SK-N-DZ (cell line): ENCODE data around the gene OLIG1.

Experiments used
- DNase-seq: peaks from one replicate; pipeline ENCODE4 v3.0.0-alpha.2; 2015; ENCODE audit warnings: low spot score

Gene OLIG1

DNA sequence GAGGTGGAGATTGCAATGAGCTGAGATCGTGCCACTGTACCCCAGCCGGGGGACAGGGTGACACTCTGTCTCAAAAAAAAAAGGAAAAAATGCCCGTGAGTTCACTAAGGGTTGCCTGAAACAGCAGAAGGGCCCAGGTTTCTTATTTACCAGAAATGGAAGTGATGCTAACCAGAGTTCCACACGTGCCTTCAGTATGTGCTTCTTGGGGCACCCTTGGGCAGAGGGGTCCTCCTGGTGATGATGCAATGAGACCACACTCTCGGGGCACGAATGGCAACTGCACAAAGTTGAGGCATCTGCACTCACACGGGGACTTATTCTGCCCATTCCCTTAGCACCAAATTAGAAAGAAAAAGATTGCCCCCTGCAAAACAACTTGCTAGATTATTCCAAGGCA lies 29.2 kb downstream of the OLIG1 start:
- DNase-seq = no peak

DNA sequence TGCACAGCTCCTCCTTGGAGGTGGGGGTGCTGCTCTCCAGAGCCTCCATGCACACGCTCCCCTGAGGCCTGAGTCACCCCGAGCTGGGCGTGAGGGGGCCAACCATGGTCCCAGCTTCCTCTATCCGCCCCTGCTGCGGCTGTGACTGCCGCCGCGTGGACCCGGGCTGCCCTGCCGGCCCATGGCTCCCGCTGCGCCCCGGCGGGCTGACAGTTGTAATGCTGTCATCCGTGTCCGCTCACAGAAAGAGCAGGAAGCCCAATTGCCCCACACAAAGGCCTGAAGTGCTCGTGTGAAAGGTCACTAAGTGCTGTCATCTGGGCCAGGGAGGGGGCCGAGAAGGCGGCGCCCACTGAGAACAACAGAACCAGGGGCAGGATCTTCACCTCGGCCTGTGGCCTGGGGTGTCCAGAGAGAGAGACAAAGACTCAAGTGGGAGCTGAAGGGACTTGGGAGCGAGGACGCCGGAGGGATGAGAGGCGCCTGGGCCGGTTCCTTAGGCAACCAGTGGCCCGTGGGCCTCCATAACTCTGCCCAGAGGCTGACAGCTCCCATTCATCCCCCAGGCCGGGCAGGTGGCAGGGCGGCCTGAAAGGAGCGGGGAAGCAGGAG lies 31.5 kb downstream of the OLIG1 start:
- no peak for DNase-seq

DNA sequence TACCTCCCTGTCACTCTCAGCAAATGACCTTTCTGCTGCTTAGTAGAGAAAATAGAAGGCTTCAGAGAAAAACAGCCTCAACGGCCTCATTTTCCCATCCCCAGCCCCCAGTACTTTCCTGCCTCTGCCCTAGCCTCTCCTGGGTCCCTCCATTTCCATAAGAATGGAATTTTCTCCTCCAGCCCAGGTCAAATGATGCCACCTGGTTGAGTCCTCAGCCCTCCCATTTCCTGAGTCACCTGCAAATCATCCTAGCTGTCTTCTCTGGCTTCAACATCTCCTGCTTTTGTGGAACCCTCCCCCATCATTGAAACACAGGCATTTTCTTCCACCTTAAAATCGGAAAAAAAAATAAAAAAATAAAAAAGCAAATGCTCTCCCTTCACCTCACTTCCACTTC lies 35.1 kb downstream of the OLIG1 start:
- DNase-seq = no peak

GRCh38 chr21:33108228-33108627 lies 38.3 kb downstream of the OLIG1 start:
- DNase-seq = no peak

GRCh38 chr21:33109574-33110339 lies 39.8 kb downstream of the OLIG1 start:
- no peak for DNase-seq

GRCh38 chr21:33110340-33110715 lies 40.4 kb downstream of the OLIG1 start:
- DNase-seq = no peak

- no peak for DNase-seq
Measured at GRCh38 chr21:33111577-33111976, 41.6 kb downstream of the OLIG1 start.

- no peak for DNase-seq
Measured at GRCh38 chr21:33112151-33112550, 42.2 kb downstream of the OLIG1 start.

DNA sequence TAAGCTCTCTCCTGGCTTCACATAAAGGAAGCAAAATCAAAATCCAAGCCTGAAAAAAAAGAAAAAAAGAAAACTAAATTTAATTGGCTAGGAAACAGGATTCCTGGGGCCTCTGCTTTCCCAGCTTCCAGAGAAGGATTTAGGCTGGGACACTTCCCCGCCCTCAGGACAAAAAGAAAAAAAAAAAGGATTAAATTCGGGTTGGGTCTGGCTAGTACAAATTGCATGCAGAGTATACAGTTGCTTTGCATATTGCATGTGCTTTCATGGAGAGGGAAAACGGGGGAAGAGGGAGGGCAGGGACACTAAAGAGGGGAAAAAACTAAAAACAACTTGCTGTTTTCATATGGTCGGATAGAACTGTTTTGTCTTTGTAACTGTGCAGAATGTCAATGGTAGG lies 42.7 kb downstream of the OLIG1 start:
- DNase-seq = no peak

DNA sequence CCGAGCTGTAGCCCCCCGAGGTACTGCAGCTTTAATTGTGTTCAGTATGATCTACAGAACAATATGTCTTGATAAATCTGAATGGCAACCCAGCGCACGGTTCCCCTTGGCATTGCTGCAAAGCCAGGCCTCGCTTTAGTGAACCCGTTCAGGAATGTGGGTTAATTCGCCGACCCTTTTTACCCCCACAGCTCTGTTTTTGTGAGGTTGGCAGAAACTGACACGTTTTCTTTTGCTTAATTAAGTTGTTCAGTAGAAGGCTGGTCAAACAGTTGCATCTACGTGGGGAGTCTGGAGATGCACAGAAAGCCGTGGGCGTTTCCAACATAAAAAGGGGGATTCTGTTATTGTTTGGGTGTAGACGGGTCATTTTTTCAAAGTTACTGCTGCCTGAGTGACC lies 43.2 kb downstream of the OLIG1 start:
- DNase-seq = no peak

- no peak for DNase-seq
Measured at GRCh38 chr21:33114276-33114675, 44.3 kb downstream of the OLIG1 start.

- DNase-seq = no peak
Measured at GRCh38 chr21:33115631-33116510, 45.9 kb downstream of the OLIG1 start.

- DNase-seq = no peak
Measured at GRCh38 chr21:33116676-33117075, 46.7 kb downstream of the OLIG1 start.

DNA sequence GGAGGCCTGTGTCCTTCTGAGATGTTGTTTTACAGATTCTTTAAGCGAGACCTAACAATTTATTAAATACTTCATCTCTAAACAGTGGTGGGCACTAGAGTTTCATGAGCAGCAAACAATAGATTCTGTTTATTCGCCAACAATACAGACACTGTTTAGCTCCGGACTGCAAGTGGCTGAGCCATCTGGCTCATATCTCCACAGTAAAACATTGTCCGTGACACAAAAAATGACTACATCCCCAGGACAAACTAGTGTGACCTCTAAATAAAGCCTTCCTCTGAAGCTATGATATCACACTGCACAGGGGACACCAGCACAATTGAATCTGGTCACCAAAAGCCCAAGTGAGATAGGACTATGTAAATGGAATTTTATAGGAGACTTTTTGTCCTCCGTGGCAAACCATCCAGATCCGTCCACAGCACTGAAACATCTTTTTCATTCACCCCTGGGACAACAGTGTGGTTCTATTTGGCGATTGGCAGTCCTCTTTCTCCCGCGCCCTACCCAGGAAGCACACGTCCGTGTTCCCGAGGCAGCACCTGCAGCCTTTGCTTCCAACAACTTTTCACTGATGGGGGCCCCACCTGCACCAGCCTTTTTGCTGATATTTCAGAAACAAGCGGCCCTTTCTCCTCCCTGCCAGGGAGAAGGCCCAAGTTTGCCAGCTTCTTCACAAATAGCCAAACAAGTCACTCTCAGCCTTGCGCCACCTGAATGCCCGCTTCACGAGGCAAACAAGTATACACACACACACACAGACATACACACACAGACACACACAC lies 47.4 kb downstream of the OLIG1 start:
- DNase-seq = no peak
